ENCODE measurements around the gene VASN.

VASN gene

GRCh38 chr16:4399001-4399730 is 27.5 kb downstream of the VASN start:
- Histone ChIP-seq H3K9me3 (ENCODE audit: low read length) (no peaks in the 10 kb centered on the region), H3K4me1 (ENCODE audit: insufficient read depth, low read length, severe bottlenecking) (peaks cover 6% of the 10 kb centered on the region), H3K27me3 (ENCODE audit: insufficient read depth, low read length) (no peaks in the 10 kb centered on the region), H3K4me2 (ENCODE audit: low read length) (no peak overlapping the region), H3K27ac (ENCODE audit: low read depth, low read length, poor library complexity, severe bottlenecking) (no peak overlapping the region), H2AFZ (ENCODE audit: low read length) (no peak overlapping the region), H4K20me1 (ENCODE audit: insufficient read depth, low read length) (no peaks in the 10 kb centered on the region), H3K4me3 (ENCODE audit: low read depth, low read length, poor library complexity, severe bottlenecking) (no peak overlapping the region), H3K9me2 (ENCODE audit: low read depth, low read length) (no peaks in the 10 kb centered on the region), H3K9ac (ENCODE audit: low read length) (no peak overlapping the region), H3K36me3 (ENCODE audit: insufficient read depth, low read length) (peaks cover 66% of the 10 kb centered on the region), H3K79me2 (ENCODE audit: insufficient read depth, low read length) (no peaks in the 10 kb centered on the region), H3F3A (ENCODE audit: insufficient read depth, low read length) (no peaks in the 10 kb centered on the region)
- TF ChIP-seq EZH2 (IDR thresholded peaks at IDR 0.05; ENCODE audit: borderline replicate concordance, low read length): no peak
- no peak for TF ChIP-seq CTCF (IDR thresholded peaks at IDR 0.05; ENCODE audit: low read length)

GRCh38 chr16:4401094-4401501 is 29.4 kb downstream of the VASN start:
- Histone ChIP-seq H3K4me3 (ENCODE audit: low read depth, low read length, poor library complexity, severe bottlenecking) (no peak overlapping the region), H3K36me3 (ENCODE audit: insufficient read depth, low read length) (peaks cover 65% of the 10 kb centered on the region)
- TF ChIP-seq CTCF (IDR thresholded peaks at IDR 0.05; ENCODE audit: low read length): no peak
- TF ChIP-seq EZH2 (IDR thresholded peaks at IDR 0.05; ENCODE audit: borderline replicate concordance, low read length): no peak

GRCh38 chr16:4401510-4401909 is 29.9 kb downstream of the VASN start:
- Histone ChIP-seq H3K9me3 (ENCODE audit: low read length) (no peaks in the 10 kb centered on the region), H3F3A (ENCODE audit: insufficient read depth, low read length) (no peaks in the 10 kb centered on the region), H3K4me2 (ENCODE audit: low read length) (no peak overlapping the region), H3K4me1 (ENCODE audit: insufficient read depth, low read length, severe bottlenecking) (peaks cover 6% of the 10 kb centered on the region), H2AFZ (ENCODE audit: low read length) (no peak overlapping the region), H3K36me3 (ENCODE audit: insufficient read depth, low read length) (peaks cover 65% of the 10 kb centered on the region), H4K20me1 (ENCODE audit: insufficient read depth, low read length) (no peaks in the 10 kb centered on the region), H3K27ac (ENCODE audit: low read depth, low read length, poor library complexity, severe bottlenecking) (no peak overlapping the region), H3K9me2 (ENCODE audit: low read depth, low read length) (no peaks in the 10 kb centered on the region), H3K27me3 (ENCODE audit: insufficient read depth, low read length) (no peaks in the 10 kb centered on the region), H3K79me2 (ENCODE audit: insufficient read depth, low read length) (no peaks in the 10 kb centered on the region), H3K9ac (ENCODE audit: low read length) (no peak overlapping the region), H3K4me3 (ENCODE audit: low read depth, low read length, poor library complexity, severe bottlenecking) (no peak overlapping the region)
- TF ChIP-seq EZH2 (IDR thresholded peaks at IDR 0.05; ENCODE audit: borderline replicate concordance, low read length): no peak
- TF ChIP-seq CTCF (IDR thresholded peaks at IDR 0.05; ENCODE audit: low read length): no peak

More at GRCh38 chr16:4401094-4401501, 29.4 kb downstream of the VASN start:
- H3K79me2 ChIP-seq (ENCODE audit: insufficient read depth, low read length): no peaks in the 10 kb centered on the region
- H3K27ac ChIP-seq (ENCODE audit: low read depth, low read length, poor library complexity, severe bottlenecking): no peak overlapping the region
- H3K4me2 ChIP-seq (ENCODE audit: low read length): no peak overlapping the region
- no peaks in the 10 kb centered on the region for H3F3A ChIP-seq (ENCODE audit: insufficient read depth, low read length)
- H3K9me2 ChIP-seq (ENCODE audit: low read depth, low read length): no peaks in the 10 kb centered on the region
- H4K20me1 ChIP-seq (ENCODE audit: insufficient read depth, low read length): no peaks in the 10 kb centered on the region
- H3K9me3 ChIP-seq (ENCODE audit: low read length): no peaks in the 10 kb centered on the region
- H2AFZ ChIP-seq (ENCODE audit: low read length): no peak overlapping the region
- no peaks in the 10 kb centered on the region for H3K27me3 ChIP-seq (ENCODE audit: insufficient read depth, low read length)
- peaks cover 6% of the 10 kb centered on the region for H3K4me1 ChIP-seq (ENCODE audit: insufficient read depth, low read length, severe bottlenecking)
- no peak overlapping the region for H3K9ac ChIP-seq (ENCODE audit: low read length)
